Breast epithelium (tissue), 4 donors: Measurements from ENCODE around the gene VEGFA. TPM values are rescaled to one million over a fixed set of nuclear protein-coding genes. Genes with fewer than 3 reads are reported as not detected.

Source experiments
- DNase-seq, 2 donors: peaks; one replicate each; pipeline ENCODE4 v3.0.0-alpha.2; 2019; ENCODE audit warnings: low spot score in 2 of 2
- H3K27ac ChIP-seq, 2 donors: fragments of 200-600 bp; sonication (generic) in 1 of 2; one replicate each; pipeline ENCODE4 v1.5.1; 2016 to 2019; ENCODE audit warnings: mild to moderate bottlenecking in 1 of 2
- H3K27me3 ChIP-seq, 2 donors: fragments of 200-600 bp; sonication (generic) in 1 of 2; one replicate each; pipeline versions ENCODE4 v1.5.1 to v1.6.0; 2017 to 2019; ENCODE audit warnings: control low read depth in 1 of 2, mild to moderate bottlenecking in 1 of 2
- H3K36me3 ChIP-seq: fragments of 200-600 bp; one replicate; pipeline ENCODE4 v1.5.1; 2019
- H3K4me1 ChIP-seq, 2 donors: fragments of 200-600 bp; sonication (generic); one replicate each; pipeline ENCODE4 v1.5.1; 2016 to 2019; ENCODE audit warnings: control low read depth in 1 of 2
- H3K4me3 ChIP-seq, 3 donors: fragments of 200-600 bp; sonication (generic); 1 replicate in 2 of 3; 2 replicates in 1 of 3; pipeline ENCODE4 v1.5.1; 2016 to 2019; ENCODE audit warnings: mild to moderate bottlenecking in 3 of 3, moderate library complexity in 2 of 3
- H3K9me3 ChIP-seq, 2 donors: fragments of 200-600 bp; sonication (generic) in 1 of 2; one replicate each; pipeline ENCODE4 v1.5.1; 2016 to 2019; ENCODE audit warnings: control low read depth in 1 of 2
- CTCF ChIP-seq, 3 donors: fragments of 450-650 bp; IDR thresholded peaks; one replicate each; pipeline ENCODE4 v1.5.1; 2016 to 2017; ENCODE audit warnings: antibody characterized with exemption in 3 of 3, mild to moderate bottlenecking in 3 of 3, moderate library complexity in 3 of 3
- POLR2A ChIP-seq: fragments of 450-650 bp; IDR thresholded peaks from one replicate; pipeline ENCODE4 v1.6.1; 2016; ENCODE audit warnings: antibody characterized with exemption, mild to moderate bottlenecking, moderate library complexity
- POLR2AphosphoS5 ChIP-seq, 3 donors: sonication (generic); formaldehyde crosslinking; IDR thresholded peaks; one replicate each; pipeline ENCODE4 v1.6.1; 2017; ENCODE audit warnings: antibody characterized with exemption in 3 of 3
- intact Hi-C: fragments of 100-400 bp; cut with DNase I; formaldehyde crosslinking; loops from one replicate; pipeline ENCODE4 v1.15.1; 2023; ENCODE audit warnings: low total_unique reads
- total RNA-seq, 3 donors: library from RNA; depleted of rRNA; stranded (reverse); fragments of >200 nt; gene quantifications; one replicate each; pipeline ENCODE4 v1.1.0, GENCODE V29; 2016

VEGFA gene
- total RNA-seq, 3 donors from 2014 or later = 123 to 230 (median 132) TPM

GRCh38 chr6:43804550-43805223 lies 34.7 kb downstream of the VEGFA start:
- TF ChIP-seq POLR2AphosphoS5 (IDR thresholded peaks at IDR 0.05) (no peak), CTCF (IDR thresholded peaks at IDR 0.05) (no peak), POLR2A (no peak)
- Histone ChIP-seq H3K4me3 (no peak overlapping the region), H3K9me3 (no peaks in the 10 kb centered on the region), H3K36me3 (no peaks in the 10 kb centered on the region), H3K4me1 (peaks cover 0 to 5% of the 10 kb centered on the region in 2 donors), H3K27ac (peak overlapping the region; percentile 57 to 64), H3K27me3 (no peaks in the 10 kb centered on the region)
- intact Hi-C loops = no loop called here
- no peak for DNase-seq

- Histone ChIP-seq H3K9me3 (no peaks in the 10 kb centered on the region), H3K27ac (peak overlapping the region; percentile 36 to 64), H3K27me3 (no peaks in the 10 kb centered on the region), H3K4me1 (peaks cover 0 to 5% of the 10 kb centered on the region in 2 donors), H3K4me3 (no peak overlapping the region), H3K36me3 (no peaks in the 10 kb centered on the region)
- DNase-seq = no peak
- no peak for TF ChIP-seq CTCF (IDR thresholded peaks at IDR 0.05)
- intact Hi-C loops = no loop called here
Observed at GRCh38 chr6:43805699-43806042, 35.7 kb downstream of the VEGFA start.

- H3K36me3 ChIP-seq = no peaks in the 10 kb centered on the region
- H3K27me3 ChIP-seq = no peaks in the 10 kb centered on the region
- intact Hi-C loops = no loop called here
- H3K27ac ChIP-seq = peak overlapping the region; percentile 36 to 64
- H3K4me1 ChIP-seq = peaks cover 0 to 5% of the 10 kb centered on the region in 2 donors
- no peak for DNase-seq
- H3K9me3 ChIP-seq = no peaks in the 10 kb centered on the region
- H3K4me3 ChIP-seq = no peak overlapping the region
- TF ChIP-seq POLR2AphosphoS5 (IDR thresholded peaks at IDR 0.05) (no peak), POLR2A (no peak), CTCF (IDR thresholded peaks at IDR 0.05) (no peak)
Observed at GRCh38 chr6:43806043-43806757, 36.2 kb downstream of the VEGFA start.

GRCh38 chr6:43806758-43807227 lies 36.8 kb downstream of the VEGFA start:
- peaks cover 0 to 5% of the 10 kb centered on the region in 2 donors for H3K4me1 ChIP-seq
- H3K27ac ChIP-seq = peak overlapping the region; percentile 20 to 36
- intact Hi-C loops = no loop called here
- H3K4me3 ChIP-seq = no peak overlapping the region
- TF ChIP-seq POLR2A (no peak), POLR2AphosphoS5 (IDR thresholded peaks at IDR 0.05) (no peak), CTCF (IDR thresholded peaks at IDR 0.05) (no peak)
- H3K27me3 ChIP-seq = no peaks in the 10 kb centered on the region
- no peaks in the 10 kb centered on the region for H3K9me3 ChIP-seq
- no peak for DNase-seq
- H3K36me3 ChIP-seq = no peaks in the 10 kb centered on the region
